Endodermal cell (in vitro differentiated cells): ENCODE data around the gene SRPRB. TPM values are rescaled to one million over a fixed set of nuclear protein-coding genes. Genes with fewer than 3 reads are reported as not detected.

Experiments used
- DNase-seq: peaks from one replicate; pipeline ENCODE4 v3.0.0-alpha.2; 2017
- H3K27ac ChIP-seq: 2 replicates; pipeline ENCODE4 v1.5.1; 2013; ENCODE audit warnings: mild to moderate bottlenecking, low read depth, low read length, moderate library complexity
- H3K27me3 ChIP-seq: 2 replicates; pipeline ENCODE4 v1.6.1; 2013; ENCODE audit warnings: mild to moderate bottlenecking, low read length, moderate library complexity; ENCODE audit not compliant: insufficient read depth, control insufficient read depth, poor library complexity, severe bottlenecking
- H3K36me3 ChIP-seq: 2 replicates; pipeline ENCODE4 v1.7.0; 2013; ENCODE audit warnings: mild to moderate bottlenecking, low read length, moderate library complexity; ENCODE audit not compliant: control insufficient read depth, insufficient read depth
- H3K4me1 ChIP-seq: one replicate; pipeline ENCODE4 v1.7.0; 2013; ENCODE audit warnings: low read length; ENCODE audit not compliant: control insufficient read depth, insufficient read depth
- H3K4me3 ChIP-seq: 2 replicates; pipeline ENCODE4 v1.5.1; 2013; ENCODE audit warnings: mild to moderate bottlenecking, low read length, moderate library complexity
- H3K9ac ChIP-seq: 2 replicates; pipeline ENCODE4 v1.6.1; 2013; ENCODE audit warnings: mild to moderate bottlenecking, low read length, moderate library complexity; ENCODE audit not compliant: poor library complexity, severe bottlenecking; ENCODE audit errors: extremely low read depth
- H3K9me3 ChIP-seq: 2 replicates; pipeline ENCODE4 v1.6.1; 2013; ENCODE audit warnings: mild to moderate bottlenecking, low read length, moderate library complexity; ENCODE audit not compliant: control insufficient read depth
- H3K27ac Mint-ChIP-seq: 2 replicates; pipeline ENCODE4 v1.8.0; 2020; ENCODE audit warnings: mixed read lengths
- H3K27me3 Mint-ChIP-seq: 2 replicates; pipeline ENCODE4 v1.8.0; 2021; ENCODE audit warnings: mild to moderate bottlenecking, mixed read lengths; ENCODE audit not compliant: insufficient read depth
- H3K36me3 Mint-ChIP-seq: 2 replicates; pipeline ENCODE4 v1.8.0; 2020; ENCODE audit warnings: low read depth, mixed read lengths
- H3K4me1 Mint-ChIP-seq: 2 replicates; pipeline ENCODE4 v1.8.0; 2020; ENCODE audit warnings: mixed read lengths
- H3K4me3 Mint-ChIP-seq: 2 replicates; pipeline ENCODE4 v1.8.0; 2020; ENCODE audit warnings: mild to moderate bottlenecking, moderate library complexity, mixed read lengths
- H3K9me3 Mint-ChIP-seq: 2 replicates; pipeline ENCODE4 v1.8.0; 2020; ENCODE audit warnings: mild to moderate bottlenecking, mixed read lengths
- CTCF ChIP-seq: fragments of 200-600 bp; sonication (generic); conservative IDR thresholded peaks from 2 replicates; pipeline ENCODE4 v1.5.0; 2021; ENCODE audit warnings: antibody characterized with exemption, mild to moderate bottlenecking
- WGBS, 2 experiments: methylation state at CpG; one replicate each; pipeline versions ENCODE4 v1.1.5 to v1.1.7; 2013; ENCODE audit warnings: missing lambda C conversion rate in 2 of 2, mixed read lengths in 1 of 2; ENCODE audit not compliant: insufficient coverage in 1 of 2, insufficient read length in 1 of 2; 5-methylcytosine and 5-hydroxymethylcytosine counted together
- total RNA-seq, 2 donors: library from RNA; stranded (reverse); fragmentation: NEBNext Ultra II Directional in 1 of 2; extraction: Animal tissue kit (Norgen Biotek cat#: 25700) in 1 of 2; gene quantifications; 2 replicates in 1 of 2; 3 replicates in 1 of 2; pipeline ENCODE4 v1.2.1, GENCODE V29; 2021

SRPRB gene
- total RNA-seq, 2 donors from 2014 or later: 26.1 to 33.6 TPM

GRCh38 chr3:133767607-133768006, 38.0 kb upstream of the SRPRB start:
- 90 to 95% methylated on average over 1 of the region's 1 CpG for WGBS, 2 experiments
- no peaks in the 10 kb centered on the region for H3K36me3 Mint-ChIP-seq
- peaks cover 2% of the 10 kb centered on the region for H3K27me3 Mint-ChIP-seq
- Histone ChIP-seq H3K4me3 (no peak overlapping the region), H3K9ac (no peak overlapping the region), H3K4me1 (no peaks in the 10 kb centered on the region), H3K36me3 (no peaks in the 10 kb centered on the region), H3K9me3 (no peaks in the 10 kb centered on the region), H3K27ac (no peak overlapping the region), H3K27me3 (peaks cover 23% of the 10 kb centered on the region)
- H3K9me3 Mint-ChIP-seq: no peaks in the 10 kb centered on the region
- no peaks in the 10 kb centered on the region for H3K4me1 Mint-ChIP-seq
- no peak for TF ChIP-seq CTCF
- no peak overlapping the region for H3K27ac Mint-ChIP-seq
- no peak for DNase-seq
- H3K4me3 Mint-ChIP-seq: no peak overlapping the region

- no peak for TF ChIP-seq CTCF
- H3K27me3 ChIP-seq: peaks cover 8% of the 10 kb centered on the region
- no peak for DNase-seq
- H3K4me1 ChIP-seq: no peaks in the 10 kb centered on the region
- no peak overlapping the region for H3K27ac ChIP-seq
- Mint-ChIP-seq H3K36me3 (no peaks in the 10 kb centered on the region), H3K27me3 (no peaks in the 10 kb centered on the region), H3K4me3 (no peak overlapping the region), H3K4me1 (no peaks in the 10 kb centered on the region), H3K27ac (no peak overlapping the region), H3K9me3 (no peaks in the 10 kb centered on the region)
- no peak overlapping the region for H3K4me3 ChIP-seq
- no peak overlapping the region for H3K9ac ChIP-seq
- no peaks in the 10 kb centered on the region for H3K9me3 ChIP-seq
- H3K36me3 ChIP-seq: no peaks in the 10 kb centered on the region
- 79 to 86% methylated on average over 3 of the region's 3 CpGs for WGBS, 2 experiments
Measured at GRCh38 chr3:133769536-133769935, 36.1 kb upstream of the SRPRB start.

GRCh38 chr3:133773732-133774131, 31.9 kb upstream of the SRPRB start:
- no peak for DNase-seq
- Mint-ChIP-seq H3K36me3 (no peaks in the 10 kb centered on the region), H3K9me3 (no peaks in the 10 kb centered on the region), H3K27me3 (no peaks in the 10 kb centered on the region), H3K27ac (no peak overlapping the region), H3K4me1 (no peaks in the 10 kb centered on the region), H3K4me3 (no peak overlapping the region)
- no peak for TF ChIP-seq CTCF
- Histone ChIP-seq H3K4me3 (no peak overlapping the region), H3K4me1 (no peaks in the 10 kb centered on the region), H3K27ac (no peak overlapping the region), H3K36me3 (no peaks in the 10 kb centered on the region), H3K9me3 (no peaks in the 10 kb centered on the region), H3K9ac (no peak overlapping the region), H3K27me3 (no peaks in the 10 kb centered on the region)
- 71% methylated on average over 3 of the region's 3 CpGs; no CpG with 5 or more reads in 1 of the 2 experiments for WGBS, 2 experiments
